NK-92 (cell line): ENCODE results near the gene DRG2.

ENCODE experiments used
- DNase-seq: peaks from one replicate; lab custom pipeline; 2025; ENCODE audit not compliant: unreplicated experiment; lab: John Stamatoyannopoulos, UW

The DRG2 gene

DNA sequence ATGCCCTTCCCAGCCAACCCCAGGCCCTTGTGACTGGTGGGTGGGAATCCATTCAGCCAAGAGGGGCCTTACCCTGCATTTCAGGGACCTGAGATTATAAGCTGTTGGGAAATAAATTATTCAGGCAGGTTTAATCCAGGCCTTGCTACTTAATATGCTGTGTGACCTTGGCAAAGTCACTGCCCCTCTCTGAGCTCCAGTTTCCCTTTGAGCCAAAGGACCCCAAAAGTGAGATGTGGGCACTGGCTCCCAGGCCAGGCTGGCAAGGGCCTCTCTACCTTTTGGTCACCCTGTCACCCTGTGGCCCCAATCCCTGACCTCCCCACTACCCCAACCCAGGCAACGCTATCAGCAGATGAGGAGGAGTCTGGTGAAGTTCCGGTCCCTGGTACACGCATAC lies 54.7 kb downstream of the DRG2 start:
- DNase-seq, result no peak

DNA sequence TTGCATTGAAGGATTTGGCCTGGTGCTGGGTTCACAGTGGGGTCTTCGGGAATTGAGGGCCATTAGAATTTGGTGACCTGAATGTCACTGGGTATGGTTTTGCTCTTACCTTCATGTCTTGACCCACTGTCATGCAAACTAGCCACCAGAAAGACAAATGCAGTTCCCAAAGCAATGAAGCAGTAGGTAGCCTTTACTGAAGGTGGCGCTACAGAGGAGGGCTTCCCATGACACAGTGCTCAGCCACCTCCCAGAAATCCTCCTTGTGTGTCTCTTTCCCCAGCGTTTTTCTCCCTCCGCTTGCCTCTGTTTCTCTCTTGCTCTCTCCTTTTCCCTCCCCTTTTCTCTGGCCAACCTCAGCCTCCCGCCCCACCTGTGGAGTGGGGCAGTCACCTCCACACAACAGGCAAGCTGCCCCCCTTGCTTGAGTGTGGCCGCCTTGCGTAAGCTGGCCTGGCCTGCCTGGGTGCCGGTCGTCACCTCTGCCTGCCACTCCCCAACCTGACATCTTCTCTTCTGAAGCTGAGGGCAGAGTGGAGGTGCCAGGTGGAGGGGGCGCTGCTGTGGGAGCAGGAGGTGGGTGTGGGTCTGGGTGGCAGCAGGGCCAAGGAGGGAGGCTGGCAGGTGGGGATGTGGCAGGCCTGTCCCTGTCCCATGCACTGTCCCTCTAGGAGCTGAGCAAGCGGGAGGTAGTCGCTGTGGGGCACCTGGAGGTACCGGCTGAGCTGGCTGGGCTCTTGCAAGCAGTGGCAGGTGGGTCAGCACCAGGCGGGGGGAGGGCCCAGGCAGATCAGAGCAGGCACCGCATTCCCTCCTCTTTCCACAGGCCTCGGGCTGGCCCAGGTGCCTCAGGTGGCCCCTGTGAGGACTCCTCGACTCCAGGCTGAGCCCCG lies 55.5 kb downstream of the DRG2 start:
- no peak for DNase-seq

- no peak for DNase-seq
Measured at GRCh38 chr17:18144261-18144660, 56.5 kb downstream of the DRG2 start.

DNA sequence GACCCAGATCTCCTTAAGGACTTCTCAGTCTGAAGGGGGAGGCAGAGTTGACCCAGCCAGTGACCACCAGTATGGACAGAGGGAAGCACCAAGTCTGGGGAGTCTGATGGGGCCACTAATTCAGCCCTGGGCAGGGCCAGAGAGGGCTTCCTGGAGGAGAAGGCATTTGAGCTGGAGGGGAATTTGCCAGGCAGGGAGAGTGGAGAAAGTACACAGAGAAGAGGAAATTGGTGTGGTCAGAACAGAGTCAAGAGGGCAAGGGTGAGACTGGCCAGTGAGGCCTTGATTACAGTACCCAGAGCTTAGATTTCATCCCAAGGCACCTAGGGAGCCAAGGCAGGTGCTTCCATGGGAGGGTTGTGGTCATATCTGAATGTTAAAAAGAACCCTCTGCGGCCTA lies 57.1 kb downstream of the DRG2 start:
- DNase-seq, result no peak

DNA sequence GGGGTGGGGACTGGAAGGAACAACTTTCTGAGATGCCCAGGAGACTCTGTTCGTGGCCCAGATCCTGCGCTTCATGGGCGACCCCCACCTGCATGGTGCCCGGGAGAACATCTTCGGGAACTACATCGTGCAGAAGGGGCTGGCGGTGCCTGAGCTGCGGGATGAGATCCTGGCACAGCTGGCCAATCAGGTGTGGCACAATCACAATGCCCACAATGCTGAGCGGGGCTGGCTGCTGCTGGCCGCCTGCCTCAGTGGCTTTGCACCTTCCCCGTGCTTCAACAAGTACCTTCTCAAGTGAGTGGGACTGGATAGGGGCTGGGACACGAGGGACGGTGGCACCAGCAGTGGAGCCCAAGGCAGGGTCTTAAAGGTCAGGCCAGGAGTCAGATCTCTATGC lies 58.1 kb downstream of the DRG2 start:
- no peak for DNase-seq

GRCh38 chr17:18146259-18146658 lies 58.5 kb downstream of the DRG2 start:
- no peak for DNase-seq

GRCh38 chr17:18146980-18147379 lies 59.2 kb downstream of the DRG2 start:
- DNase-seq, result no peak

DNA sequence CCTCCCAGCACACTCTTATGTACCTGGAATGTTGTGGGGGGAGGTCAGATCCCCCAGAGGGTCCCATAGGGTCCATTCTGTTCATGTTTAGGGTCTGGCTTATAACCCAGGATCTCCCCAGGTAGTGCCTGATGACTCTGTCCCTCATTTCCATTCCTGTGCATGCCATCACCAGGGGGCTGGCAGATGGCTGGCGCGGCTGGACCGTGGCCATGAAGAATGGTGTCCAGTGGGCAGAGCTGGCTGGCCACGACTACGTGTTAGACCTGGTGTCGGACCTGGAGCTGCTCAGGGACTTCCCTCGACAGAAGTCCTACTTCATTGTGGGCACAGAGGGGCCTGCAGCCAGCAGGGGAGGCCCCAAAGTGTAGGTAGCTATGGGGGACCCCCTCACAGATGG lies 60.8 kb downstream of the DRG2 start:
- DNase-seq, result no peak

DNA sequence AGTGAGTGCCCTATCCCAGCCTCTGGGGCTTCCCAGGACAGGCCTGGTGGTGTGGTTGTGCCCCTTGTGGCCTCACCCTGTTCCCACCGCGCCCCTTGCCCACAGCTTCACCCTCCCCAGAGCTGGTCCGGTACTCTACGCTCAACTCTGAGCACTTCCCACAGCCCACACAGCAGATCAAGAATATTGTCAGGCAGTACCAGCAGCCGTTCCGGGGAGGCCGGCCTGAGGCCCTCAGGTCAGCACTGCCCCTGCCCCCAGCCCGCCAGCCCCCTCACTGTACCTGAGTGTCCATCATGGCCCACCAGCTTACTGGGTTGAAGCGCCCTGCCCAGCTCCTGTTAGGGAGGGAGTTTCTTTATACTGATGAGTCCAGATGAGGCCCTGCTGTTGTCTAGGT lies 63.5 kb downstream of the DRG2 start:
- DNase-seq, result no peak

DNA sequence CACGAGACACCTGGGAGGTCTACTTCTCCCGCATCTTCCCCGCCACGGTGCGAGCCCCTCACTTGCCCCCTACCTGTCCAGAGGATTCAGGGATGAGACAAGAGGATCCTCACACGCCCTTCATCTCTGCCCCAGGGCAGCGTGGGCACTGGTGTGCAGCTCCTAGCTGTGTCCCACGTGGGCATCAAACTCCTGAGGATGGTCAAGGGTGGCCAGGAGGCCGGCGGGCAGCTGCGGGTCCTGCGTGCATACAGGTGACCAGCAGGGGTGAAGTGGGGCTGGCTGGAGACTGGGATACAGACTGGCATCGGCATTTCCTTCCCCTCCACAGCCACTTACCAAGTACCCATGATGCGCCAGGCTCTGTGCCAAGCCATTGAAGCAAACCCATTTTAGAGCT lies 67.4 kb downstream of the DRG2 start:
- DNase-seq, result no peak

- no peak for DNase-seq
Measured at GRCh38 chr17:18156171-18156975, 68.6 kb downstream of the DRG2 start.

DNA sequence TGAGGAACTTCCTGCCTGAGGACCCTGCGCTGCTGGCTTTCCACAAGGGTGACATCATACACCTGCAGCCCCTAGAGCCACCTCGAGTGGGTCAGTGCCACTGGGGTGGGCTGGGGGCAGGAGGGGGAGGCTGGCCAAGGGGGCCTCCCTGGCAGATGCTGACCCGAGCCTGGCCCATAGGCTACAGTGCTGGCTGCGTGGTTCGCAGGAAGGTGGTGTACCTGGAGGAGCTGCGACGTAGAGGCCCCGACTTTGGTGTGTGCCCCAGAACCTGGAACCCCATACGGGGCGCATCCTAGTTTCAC lies 69.2 kb downstream of the DRG2 start:
- DNase-seq, result no peak
